Activated T-cell treated with anti-CD3 and anti-CD28 coated beads, Interleukin-2, amount 50 U/mL, for 4 hours (primary cell): Measurements from ENCODE around the gene SETD1A. TPM values are rescaled to one million over a fixed set of nuclear protein-coding genes. Genes with fewer than 3 reads are reported as not detected.

Experiments used
- ATAC-seq, 2 donors: fragments of 200-7000 bp; cut with Tn5 transposase; one replicate each; pipeline ENCODE4 v1.10.0; 2021
- DNase-seq: peaks from one replicate; pipeline ENCODE4 v3.0.0-alpha.2; 2020
- H3K27me3 Mint-ChIP-seq: one replicate; pipeline ENCODE4 v1.8.0; 2021; ENCODE audit warnings: low read depth, mixed read lengths
- H3K36me3 Mint-ChIP-seq: one replicate; pipeline ENCODE4 v1.8.0; 2022; ENCODE audit warnings: mixed read lengths; ENCODE audit not compliant: insufficient read depth
- H3K4me1 Mint-ChIP-seq: one replicate; pipeline ENCODE4 v1.8.0; 2021; ENCODE audit warnings: low read depth, mixed read lengths
- H3K4me3 Mint-ChIP-seq: one replicate; pipeline ENCODE4 v1.8.0; 2021; ENCODE audit warnings: mild to moderate bottlenecking, moderate library complexity, mixed read lengths
- H3K9me3 Mint-ChIP-seq: one replicate; pipeline ENCODE4 v1.8.0; 2021; ENCODE audit warnings: mixed read lengths
- total RNA-seq, 3 donors: library from RNA; stranded (reverse); gene quantifications; one replicate each; pipeline ENCODE4 v1.2.1, GENCODE V29; 2021

The SETD1A gene
- total RNA-seq, result 10 to 100 TPM; 39.3 to 49.0 (median 40.5) TPM

- no peaks in the 10 kb centered on the region for H3K27me3 Mint-ChIP-seq
- ATAC-seq (peak; percentile 86 to 88), DNase-seq (peak; percentile 96)
- H3K36me3 Mint-ChIP-seq, result peaks cover 23% of the 10 kb centered on the region
- no peaks in the 10 kb centered on the region for H3K9me3 Mint-ChIP-seq
- peaks cover 27% of the 10 kb centered on the region for H3K4me1 Mint-ChIP-seq
- H3K4me3 Mint-ChIP-seq, result peak within 1 kb of the TSS; percentile 95
These were observed at the start of gene SETD1A for GRCh38 chr16:30957456-30958174. Gene SETD1A (plus strand): TSS chr16:30957754. CDS start chr16:30958732, 978 bp downstream.

GRCh38 chr16:30910427-30911029, 47.0 kb upstream of the SETD1A start:
- H3K9me3 Mint-ChIP-seq, result no peaks in the 10 kb centered on the region
- H3K36me3 Mint-ChIP-seq, result no peaks in the 10 kb centered on the region
- H3K27me3 Mint-ChIP-seq, result no peaks in the 10 kb centered on the region
- DNase-seq (no peak), ATAC-seq (no peak)
- no peak overlapping the region for H3K4me3 Mint-ChIP-seq
- H3K4me1 Mint-ChIP-seq, result peaks cover 9% of the 10 kb centered on the region

- H3K36me3 Mint-ChIP-seq, result no peaks in the 10 kb centered on the region
- peaks cover 1% of the 10 kb centered on the region for H3K4me1 Mint-ChIP-seq
- no peaks in the 10 kb centered on the region for H3K9me3 Mint-ChIP-seq
- no peak for DNase-seq
- no peaks in the 10 kb centered on the region for H3K27me3 Mint-ChIP-seq
- no peak overlapping the region for H3K4me3 Mint-ChIP-seq
- no peak for ATAC-seq
These were observed 44.7 kb upstream of the SETD1A start for GRCh38 chr16:30912794-30913412.

- DNase-seq, result no peak
- Mint-ChIP-seq H3K9me3 (no peaks in the 10 kb centered on the region), H3K4me3 (no peak overlapping the region), H3K4me1 (no peaks in the 10 kb centered on the region), H3K36me3 (no peaks in the 10 kb centered on the region), H3K27me3 (no peaks in the 10 kb centered on the region)
- ATAC-seq, result no peak
These were observed 42.7 kb upstream of the SETD1A start for GRCh38 chr16:30914830-30915229.

GRCh38 chr16:30918614-30919013, 38.9 kb upstream of the SETD1A start:
- H3K36me3 Mint-ChIP-seq, result no peaks in the 10 kb centered on the region
- ATAC-seq (no peak), DNase-seq (no peak)
- H3K9me3 Mint-ChIP-seq, result no peaks in the 10 kb centered on the region
- H3K4me3 Mint-ChIP-seq, result no peak overlapping the region
- H3K4me1 Mint-ChIP-seq, result peaks cover 7% of the 10 kb centered on the region
- no peaks in the 10 kb centered on the region for H3K27me3 Mint-ChIP-seq

GRCh38 chr16:30920891-30921290, 36.7 kb upstream of the SETD1A start:
- DNase-seq (no peak), ATAC-seq (no peak)
- Mint-ChIP-seq H3K27me3 (no peaks in the 10 kb centered on the region), H3K36me3 (no peaks in the 10 kb centered on the region), H3K4me3 (peak overlapping the region; percentile 27), H3K9me3 (no peaks in the 10 kb centered on the region), H3K4me1 (peaks cover 13% of the 10 kb centered on the region)

- H3K4me1 Mint-ChIP-seq, result peaks cover 15% of the 10 kb centered on the region
- H3K4me3 Mint-ChIP-seq, result peak overlapping the region; percentile 99
- DNase-seq (no peak), ATAC-seq (no peak)
- no peaks in the 10 kb centered on the region for H3K27me3 Mint-ChIP-seq
- H3K36me3 Mint-ChIP-seq, result no peaks in the 10 kb centered on the region
- H3K9me3 Mint-ChIP-seq, result no peaks in the 10 kb centered on the region
These were observed 36.2 kb upstream of the SETD1A start for GRCh38 chr16:30921459-30921747.

- Mint-ChIP-seq H3K36me3 (no peaks in the 10 kb centered on the region), H3K4me3 (peak overlapping the region; percentile 99), H3K9me3 (no peaks in the 10 kb centered on the region), H3K4me1 (peaks cover 15% of the 10 kb centered on the region), H3K27me3 (no peaks in the 10 kb centered on the region)
- peak; percentile 86 for DNase-seq
- ATAC-seq, result no peak
These were observed 35.7 kb upstream of the SETD1A start for GRCh38 chr16:30921748-30922419.

GRCh38 chr16:30922420-30922959, 35.1 kb upstream of the SETD1A start:
- H3K27me3 Mint-ChIP-seq, result no peaks in the 10 kb centered on the region
- no peaks in the 10 kb centered on the region for H3K36me3 Mint-ChIP-seq
- no peaks in the 10 kb centered on the region for H3K9me3 Mint-ChIP-seq
- H3K4me1 Mint-ChIP-seq, result peaks cover 15% of the 10 kb centered on the region
- ATAC-seq (peak; percentile 81 to 82), DNase-seq (peak; percentile 99)
- H3K4me3 Mint-ChIP-seq, result peak overlapping the region; percentile 99

GRCh38 chr16:30922960-30923535, 34.5 kb upstream of the SETD1A start:
- no peaks in the 10 kb centered on the region for H3K36me3 Mint-ChIP-seq
- H3K9me3 Mint-ChIP-seq, result no peaks in the 10 kb centered on the region
- H3K4me3 Mint-ChIP-seq, result peak overlapping the region; percentile 99
- peaks cover 15% of the 10 kb centered on the region for H3K4me1 Mint-ChIP-seq
- DNase-seq (peak; percentile 91), ATAC-seq (peak; percentile 75 to 78)
- no peaks in the 10 kb centered on the region for H3K27me3 Mint-ChIP-seq

GRCh38 chr16:30923554-30924075, 33.9 kb upstream of the SETD1A start, which contains the start of gene FBXL19:
Gene FBXL19 (plus strand): TSS chr16:30923572. CDS start chr16:30925755, 2,183 bp downstream.
- peak within 1 kb of the TSS; percentile 99 for H3K4me3 Mint-ChIP-seq
- no peaks in the 10 kb centered on the region for H3K27me3 Mint-ChIP-seq
- no peak for DNase-seq
- H3K36me3 Mint-ChIP-seq, result no peaks in the 10 kb centered on the region
- no peak for ATAC-seq
- peaks cover 15% of the 10 kb centered on the region for H3K4me1 Mint-ChIP-seq
- H3K9me3 Mint-ChIP-seq, result no peaks in the 10 kb centered on the region

GRCh38 chr16:30924076-30924912, 33.3 kb upstream of the SETD1A start:
- Mint-ChIP-seq H3K4me1 (peaks cover 15% of the 10 kb centered on the region), H3K27me3 (no peaks in the 10 kb centered on the region), H3K36me3 (no peaks in the 10 kb centered on the region), H3K9me3 (no peaks in the 10 kb centered on the region), H3K4me3 (peak overlapping the region; percentile 75)
- no peak for ATAC-seq
- no peak for DNase-seq

- no peak for DNase-seq
- peak overlapping the region; percentile 75 for H3K4me3 Mint-ChIP-seq
- H3K27me3 Mint-ChIP-seq, result no peaks in the 10 kb centered on the region
- H3K4me1 Mint-ChIP-seq, result peaks cover 15% of the 10 kb centered on the region
- no peaks in the 10 kb centered on the region for H3K36me3 Mint-ChIP-seq
- H3K9me3 Mint-ChIP-seq, result no peaks in the 10 kb centered on the region
- no peak for ATAC-seq
These were observed 32.5 kb upstream of the SETD1A start for GRCh38 chr16:30924913-30925631.
